HCT116 (cell line): ENCODE data around the gene ACTR1A. TPM values are rescaled to one million over a fixed set of nuclear protein-coding genes. Genes with fewer than 3 reads are reported as not detected.

Experiments
- ATAC-seq: fragments of 200-7000 bp; cut with Tn5 transposase; 2 replicates; pipeline ENCODE4 v1.9.1; 2020; ENCODE audit warnings: mild to moderate bottlenecking, moderate library complexity
- BruUV-seq: library from RNA; stranded (reverse); fragments of 400-500 nt; replicated peaks from 2 replicates; lab custom pipeline; 2021; lab: Mats Ljungman, UMichigan
- CTCF ChIA-PET: fragments of 300-600 bp; sonication (Branson Sonifier 250); formaldehyde crosslinking; loops from one replicate; lab custom pipeline; 2021; ENCODE audit warnings: antibody characterized with exemption; lab: Charles Lee
- POLR2A ChIA-PET: fragments of 300-600, 350-600 bp; sonication (Branson Sonifier 250); formaldehyde crosslinking; loops from one replicate; lab custom pipeline; 2021; ENCODE audit warnings: antibody characterized with exemption; lab: Charles Lee
- RAD21 ChIA-PET, 2 experiments: fragments of 300-600 bp; sonication (Branson Sonifier 250); formaldehyde crosslinking; loops; one replicate each; lab custom pipeline; 2023; ENCODE audit warnings: low total read pairs in 2 of 2; ENCODE audit not compliant: uncharacterized antibody in 2 of 2, unreplicated experiment in 2 of 2, low non-redundant PET in 1 of 2; lab: Charles Lee
- DNase-seq: peaks from one replicate; pipeline ENCODE4 v3.0.0-alpha.2; 2010; ENCODE audit warnings: low read depth, low spot score
- H2AFZ ChIP-seq: fragments of 200-600 bp; shearing (Covaris generic), sonication (generic); 2 replicates; pipeline ENCODE4 v1.6.1; 2017; ENCODE audit warnings: low read depth, mixed run types, mixed read lengths, antibody characterized with exemption, low read length; ENCODE audit not compliant: poor library complexity, severe bottlenecking
- H3K27ac ChIP-seq: 2 replicates; pipeline ENCODE4 v1.5.1; 2012; ENCODE audit warnings: low read depth, low read length
- H3K27me3 ChIP-seq: fragments of 200-600 bp; sonication (generic); 2 replicates; pipeline ENCODE4 v1.6.1; 2016; ENCODE audit warnings: mixed run types, low read length, mixed read lengths; ENCODE audit not compliant: insufficient read depth
- H3K36me3 ChIP-seq, 2 experiments: fragments of 200-500 bp in 1 of 2; fragments of 200-600 bp in 1 of 2; sonication (Bioruptor generic) in 1 of 2; sonication (generic) in 1 of 2; 2 replicates each; pipeline versions ENCODE4 v1.5.1 to v1.6.1; 2014 to 2016; ENCODE audit warnings: low read length in 2 of 2, inconsistent platforms in 1 of 2, mixed read lengths in 1 of 2, mixed run types in 1 of 2; ENCODE audit not compliant: insufficient read depth in 2 of 2, control insufficient read depth in 1 of 2
- H3K4me1 ChIP-seq, 2 experiments: fragments of 200-600 bp in 1 of 2; sonication (generic) in 1 of 2; 2 replicates each; pipeline versions ENCODE4 v1.5.1 to v1.6.1; 2012 to 2017; ENCODE audit warnings: low read length in 2 of 2, inconsistent platforms in 1 of 2, mild to moderate bottlenecking in 1 of 2, mixed read lengths in 1 of 2, mixed run types in 1 of 2, moderate library complexity in 1 of 2; ENCODE audit not compliant: insufficient read depth in 2 of 2, control insufficient read depth in 1 of 2
- H3K4me2 ChIP-seq: fragments of 200-600 bp; sonication (generic); 2 replicates; pipeline ENCODE4 v1.6.1; 2017; ENCODE audit warnings: mixed run types, low read length, mixed read lengths
- H3K4me3 ChIP-seq, 2 experiments: fragments of 200-600 bp in 1 of 2; sonication (generic) in 1 of 2; replicated peaks in 1 of 2; 2 replicates each; pipeline ENCODE4 v1.5.1; 2011 to 2016; ENCODE audit warnings: low read length in 2 of 2, control low read depth in 1 of 2, low read depth in 1 of 2, mild to moderate bottlenecking in 1 of 2, mixed read lengths in 1 of 2, mixed run types in 1 of 2
- H3K79me2 ChIP-seq: fragments of 200-600 bp; sonication (generic); 2 replicates; pipeline ENCODE4 v1.6.1; 2017; ENCODE audit warnings: mild to moderate bottlenecking, mixed run types, low read length, moderate library complexity, mixed read lengths; ENCODE audit not compliant: insufficient read depth
- H3K9ac ChIP-seq: fragments of 200-600 bp; sonication (generic); 2 replicates; pipeline ENCODE4 v1.6.1; 2016; ENCODE audit warnings: low read length, mixed read lengths
- H3K9me2 ChIP-seq: fragments of 200-600 bp; sonication (generic), shearing (Covaris generic); 2 replicates; pipeline ENCODE4 v1.6.1; 2017; ENCODE audit warnings: mixed run types, mild to moderate bottlenecking, moderate library complexity; ENCODE audit not compliant: insufficient read depth
- H3K9me3 ChIP-seq, 2 experiments: fragments of 200-500 bp in 1 of 2; fragments of 200-600 bp in 1 of 2; sonication (Bioruptor generic) in 1 of 2; sonication (generic) in 1 of 2; 2 replicates each; pipeline ENCODE4 v1.6.1; 2014 to 2017; ENCODE audit warnings: low read length in 2 of 2, mixed read lengths in 2 of 2, inconsistent platforms in 1 of 2, low read depth in 1 of 2, mild to moderate bottlenecking in 1 of 2, mixed run types in 1 of 2, moderate library complexity in 1 of 2; ENCODE audit not compliant: control insufficient read depth in 1 of 2, insufficient read depth in 1 of 2
- H4K20me1 ChIP-seq: fragments of 200-600 bp; sonication (generic), shearing (Covaris generic); 2 replicates; pipeline ENCODE4 v1.6.1; 2017; ENCODE audit warnings: mixed run types, mild to moderate bottlenecking, moderate library complexity; ENCODE audit not compliant: insufficient read depth
- CTCF ChIP-seq, 3 experiments: fragments of 200-600 bp in 1 of 3; sonication (generic) in 1 of 3; IDR thresholded peaks in 2 of 3; conservative IDR thresholded peaks in 1 of 3; 2 replicates each; pipeline ENCODE4 v1.5.1; 2012 to 2017; ENCODE audit warnings: low read depth in 2 of 3, low read length in 2 of 3, antibody characterized with exemption in 1 of 3, borderline replicate concordance in 1 of 3, control low read depth in 1 of 3, mild to moderate bottlenecking in 1 of 3, mixed read lengths in 1 of 3, mixed run types in 1 of 3, moderate library complexity in 1 of 3; ENCODE audit not compliant: insufficient read depth in 1 of 3
- FOSL1 ChIP-seq: IDR thresholded peaks from 2 replicates; pipeline ENCODE4 v1.6.1; 2012; ENCODE audit warnings: low read depth
- POLR2AphosphoS5 ChIP-seq: IDR thresholded peaks from 2 replicates; pipeline ENCODE4 v1.6.1; 2011; ENCODE audit warnings: mild to moderate bottlenecking, low read depth, low read length, moderate library complexity
- RAD21 ChIP-seq: IDR thresholded peaks from 2 replicates; pipeline ENCODE4 v1.6.1; 2012; ENCODE audit warnings: low read depth, mild to moderate bottlenecking
- REST ChIP-seq: IDR thresholded peaks from 2 replicates; pipeline ENCODE4 v1.6.1; 2012; ENCODE audit warnings: low read depth
- SP1 ChIP-seq: IDR thresholded peaks from 2 replicates; pipeline ENCODE4 v1.6.1; 2012; ENCODE audit warnings: low read depth
- TCF7L2 ChIP-seq: IDR thresholded peaks from 2 replicates; pipeline ENCODE4 v1.7.0; 2011; ENCODE audit warnings: borderline replicate concordance, inconsistent platforms; ENCODE audit not compliant: insufficient read depth, insufficient read length; ENCODE audit errors: extremely low read depth
- YY1 ChIP-seq: IDR thresholded peaks from 2 replicates; pipeline ENCODE4 v1.6.1; 2011; ENCODE audit warnings: low read length, low read depth, moderate library complexity, mild to moderate bottlenecking; ENCODE audit not compliant: insufficient replicate concordance; ENCODE audit errors: extremely low read depth
- ZFX ChIP-seq: fragments of 450-650 bp; IDR thresholded peaks from 2 replicates; pipeline ENCODE4 v1.6.1; 2017
- intact Hi-C: fragments of 100-400 bp; cut with micrococcal nuclease; formaldehyde crosslinking; loops from 2 replicates; pipeline ENCODE4 v1.10.0; 2022
- total RNA-seq: library from RNA; stranded (reverse); gene quantifications from one replicate; pipeline ENCODE4 v1.2.1, GENCODE V29; 2021; ENCODE audit not compliant: unreplicated experiment

Gene ACTR1A
- total RNA-seq, 1 experiment from 2014 or later: 94.2 TPM

- H2AFZ ChIP-seq: no peak overlapping the region
- H3K36me3 ChIP-seq: no peaks in the 10 kb centered on the region
- no peaks in the 10 kb centered on the region for H3K9me3 ChIP-seq
- no peak overlapping the region for H3K9ac ChIP-seq
- ChIA-PET CTCF (interaction anchor here (1.1 kb wide), 1 partner anchor 13 kb away, joined by 3 read pairs; no protein-coding TSS in a partner anchor), RAD21 (no interaction called here)
- H3K4me1 ChIP-seq: peaks cover 0 to 26% of the 10 kb centered on the region in 2 experiments; a peak in 2 of 4 replicates
- no peaks in the 10 kb centered on the region for H4K20me1 ChIP-seq
- intact Hi-C loops: no loop called here
- peaks cover 7% of the 10 kb centered on the region; the same call in 1 of the 2 replicates for H3K27me3 ChIP-seq
- DNase-seq: no peak
- H3K79me2 ChIP-seq: peaks cover 19% of the 10 kb centered on the region
- no peak overlapping the region for H3K4me3 ChIP-seq
- H3K4me2 ChIP-seq: no peak overlapping the region
- no peaks in the 10 kb centered on the region for H3K9me2 ChIP-seq
- TF ChIP-seq TCF7L2 (no peak), YY1 (no peak), POLR2AphosphoS5 (no peak), FOSL1 (no peak), ZFX (no peak), REST (no peak), RAD21 (no peak), SP1 (no peak), CTCF (IDR thresholded peaks at IDR 0.05 in 2 of 3, conservative IDR thresholded peaks at IDR 0.05 in 1 of 3; ENCODE audit: borderline replicate concordance in 1 of 3, insufficient read depth in 1 of 3, low read depth in 2 of 3, low read length in 2 of 3) (no peak)
- TF ChIP-seq, all 23 proteins: peak for 0
- ATAC-seq: no peak
- H3K27ac ChIP-seq: no peak overlapping the region
- no TSS peak for BruUV-seq
- POLR2A ChIA-PET: interaction anchor here (0.9 to 6.6 kb wide), 2 partner anchors 12 to 16 kb away, joined by 3 to 36 read pairs; partner anchors contain the start of gene C10orf95
Measured at GRCh38 chr10:102435133-102435497, 67.4 kb downstream of the ACTR1A start.
